Measurements from ENCODE around the gene SNRPA. TPM values are rescaled to one million over a fixed set of nuclear protein-coding genes. Genes with fewer than 3 reads are reported as not detected.

The SNRPA gene
- polyA plus RNA-seq, 1 of the 3 experiments (the other 2 are of a cell fraction) = 121 TPM

DNA sequence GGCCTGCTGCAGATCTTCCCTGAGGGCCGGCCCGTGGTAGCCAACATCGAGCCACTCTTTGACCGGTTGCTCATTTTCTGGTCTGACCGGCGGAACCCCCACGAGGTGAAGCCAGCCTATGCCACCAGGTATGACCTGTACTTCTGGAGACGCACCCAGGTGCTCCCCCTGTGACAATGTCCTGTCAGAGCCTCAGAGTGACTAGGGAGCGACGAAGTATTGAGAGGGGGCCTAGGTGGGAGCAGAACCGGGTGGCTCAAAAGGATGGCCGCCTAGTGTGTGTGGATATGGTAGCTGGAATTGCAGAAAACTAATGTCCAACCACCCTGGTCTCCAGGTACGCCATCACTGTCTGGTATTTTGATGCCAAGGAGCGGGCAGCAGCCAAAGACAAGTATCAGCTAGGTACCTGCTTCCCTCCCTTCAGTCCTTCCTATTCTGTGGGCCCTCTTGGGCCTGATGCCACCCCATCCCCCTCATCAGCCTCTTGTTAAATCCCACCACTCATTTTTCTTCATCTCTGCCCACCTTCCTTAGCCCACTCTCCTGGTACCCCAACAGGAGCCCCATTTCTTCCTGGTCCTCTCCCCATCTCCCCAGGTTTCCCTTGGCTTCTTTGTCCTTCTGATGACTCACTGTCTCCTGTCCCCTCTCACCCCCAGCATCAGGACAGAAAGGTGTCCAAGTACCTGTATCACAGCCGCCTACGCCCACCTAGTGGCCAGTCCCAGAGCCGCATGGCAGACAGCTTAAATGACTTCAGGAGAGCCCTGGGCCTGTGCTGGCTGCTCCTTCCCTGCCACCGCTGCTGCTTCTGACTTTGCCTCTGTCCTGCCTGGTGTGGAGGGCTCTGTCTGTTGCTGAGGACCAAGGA, 56.4 kb downstream of the SNRPA start:
- CTCF ChIA-PET = interaction anchor here (0.6 to 5.4 kb wide), 19 partner anchors 9 to 179 kb away, joined by 3 to 54 read pairs (median 4); partner anchors contain the start of genes ACTMAP, EGLN2, MIA and RAB4B
- 86% methylated on average over 13 of the region's 18 CpGs for WGBS (ENCODE audit: low lambda C conversion rate)
- TF ChIP-seq, protein P1, sequence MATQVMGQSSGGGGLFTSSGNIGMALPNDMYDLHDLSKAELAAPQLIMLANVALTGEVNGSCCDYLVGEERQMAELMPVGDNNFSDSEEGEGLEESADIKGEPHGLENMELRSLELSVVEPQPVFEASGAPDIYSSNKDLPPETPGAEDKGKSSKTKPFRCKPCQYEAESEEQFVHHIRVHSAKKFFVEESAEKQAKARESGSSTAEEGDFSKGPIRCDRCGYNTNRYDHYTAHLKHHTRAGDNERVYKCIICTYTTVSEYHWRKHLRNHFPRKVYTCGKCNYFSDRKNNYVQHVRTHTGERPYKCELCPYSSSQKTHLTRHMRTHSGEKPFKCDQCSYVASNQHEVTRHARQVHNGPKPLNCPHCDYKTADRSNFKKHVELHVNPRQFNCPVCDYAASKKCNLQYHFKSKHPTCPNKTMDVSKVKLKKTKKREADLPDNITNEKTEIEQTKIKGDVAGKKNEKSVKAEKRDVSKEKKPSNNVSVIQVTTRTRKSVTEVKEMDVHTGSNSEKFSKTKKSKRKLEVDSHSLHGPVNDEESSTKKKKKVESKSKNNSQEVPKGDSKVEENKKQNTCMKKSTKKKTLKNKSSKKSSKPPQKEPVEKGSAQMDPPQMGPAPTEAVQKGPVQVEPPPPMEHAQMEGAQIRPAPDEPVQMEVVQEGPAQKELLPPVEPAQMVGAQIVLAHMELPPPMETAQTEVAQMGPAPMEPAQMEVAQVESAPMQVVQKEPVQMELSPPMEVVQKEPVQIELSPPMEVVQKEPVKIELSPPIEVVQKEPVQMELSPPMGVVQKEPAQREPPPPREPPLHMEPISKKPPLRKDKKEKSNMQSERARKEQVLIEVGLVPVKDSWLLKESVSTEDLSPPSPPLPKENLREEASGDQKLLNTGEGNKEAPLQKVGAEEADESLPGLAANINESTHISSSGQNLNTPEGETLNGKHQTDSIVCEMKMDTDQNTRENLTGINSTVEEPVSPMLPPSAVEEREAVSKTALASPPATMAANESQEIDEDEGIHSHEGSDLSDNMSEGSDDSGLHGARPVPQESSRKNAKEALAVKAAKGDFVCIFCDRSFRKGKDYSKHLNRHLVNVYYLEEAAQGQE (IDR thresholded peaks at IDR 0.05; ENCODE audit: low read depth, low read length) = no peak
- no peak for TF ChIP-seq TEAD4 (IDR thresholded peaks at IDR 0.05; ENCODE audit: borderline replicate concordance, insufficient read depth)
- TF ChIP-seq, protein P2, sequence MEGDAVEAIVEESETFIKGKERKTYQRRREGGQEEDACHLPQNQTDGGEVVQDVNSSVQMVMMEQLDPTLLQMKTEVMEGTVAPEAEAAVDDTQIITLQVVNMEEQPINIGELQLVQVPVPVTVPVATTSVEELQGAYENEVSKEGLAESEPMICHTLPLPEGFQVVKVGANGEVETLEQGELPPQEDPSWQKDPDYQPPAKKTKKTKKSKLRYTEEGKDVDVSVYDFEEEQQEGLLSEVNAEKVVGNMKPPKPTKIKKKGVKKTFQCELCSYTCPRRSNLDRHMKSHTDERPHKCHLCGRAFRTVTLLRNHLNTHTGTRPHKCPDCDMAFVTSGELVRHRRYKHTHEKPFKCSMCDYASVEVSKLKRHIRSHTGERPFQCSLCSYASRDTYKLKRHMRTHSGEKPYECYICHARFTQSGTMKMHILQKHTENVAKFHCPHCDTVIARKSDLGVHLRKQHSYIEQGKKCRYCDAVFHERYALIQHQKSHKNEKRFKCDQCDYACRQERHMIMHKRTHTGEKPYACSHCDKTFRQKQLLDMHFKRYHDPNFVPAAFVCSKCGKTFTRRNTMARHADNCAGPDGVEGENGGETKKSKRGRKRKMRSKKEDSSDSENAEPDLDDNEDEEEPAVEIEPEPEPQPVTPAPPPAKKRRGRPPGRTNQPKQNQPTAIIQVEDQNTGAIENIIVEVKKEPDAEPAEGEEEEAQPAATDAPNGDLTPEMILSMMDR (IDR thresholded peaks at IDR 0.05) = peak; percentile 41
- DNase-seq = no peak
- Histone ChIP-seq H3K36me3 (replicated peaks in 1 of 2; ENCODE audit: control insufficient read depth in 1 of 2, insufficient read depth in 2 of 2, low read length in 1 of 2) (peaks cover 27 to 45% of the 10 kb centered on the region in 2 experiments), H3K9me2 (no peaks in the 10 kb centered on the region), H3K27ac (ENCODE audit: low read depth in 2 of 2, low read length in 1 of 2) (peak overlapping the region; percentile 53 to 78; a peak in 2 of 4 replicates), H3F3A (replicated peaks; ENCODE audit: insufficient read depth) (peaks cover 18% of the 10 kb centered on the region), H2AFZ (ENCODE audit: low read depth) (no peak overlapping the region), H3K79me2 (ENCODE audit: insufficient read depth) (peaks cover 72% of the 10 kb centered on the region), H3K9ac (no peak overlapping the region), H3K27me3 (ENCODE audit: insufficient read depth) (no peaks in the 10 kb centered on the region), H3K4me3 (ENCODE audit: low read depth in 2 of 2, low read length in 1 of 2) (peak overlapping the region in 1 of 2 experiments; percentile 45; a peak in 1 of 4 replicates), H3K4me1 (ENCODE audit: control insufficient read depth in 1 of 2, insufficient read depth in 2 of 2, low read depth in 1 of 2, low read length in 1 of 2) (peaks cover 21 to 55% of the 10 kb centered on the region in 2 experiments; a peak in 3 of 4 replicates), H3K9me3 (no peaks in the 10 kb centered on the region), H4K20me1 (ENCODE audit: insufficient read depth) (peaks cover 74% of the 10 kb centered on the region), H3K4me2 (peak overlapping the region; percentile 75; the same call in 1 of the 2 replicates)
- POLR2A ChIA-PET = interaction anchor here (0.7 to 1.4 kb wide), 3 partner anchors 9 to 91 kb away, joined by 3 to 6 read pairs (median 4); partner anchors contain the start of genes COQ8B and EGLN2

DNA sequence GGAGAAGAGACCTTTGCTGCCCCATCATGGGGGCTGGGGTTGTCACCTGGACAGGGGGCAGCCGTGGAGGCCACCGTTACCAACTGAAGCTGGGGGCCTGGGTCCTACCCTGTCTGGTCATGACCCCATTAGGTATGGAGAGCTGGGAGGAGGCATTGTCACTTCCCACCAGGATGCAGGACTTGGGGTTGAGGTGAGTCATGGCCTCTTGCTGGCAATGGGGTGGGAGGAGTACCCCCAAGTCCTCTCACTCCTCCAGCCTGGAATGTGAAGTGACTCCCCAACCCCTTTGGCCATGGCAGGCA, 57.0 kb downstream of the SNRPA start:
- Histone ChIP-seq H3F3A (replicated peaks; ENCODE audit: insufficient read depth) (peaks cover 22% of the 10 kb centered on the region), H3K79me2 (ENCODE audit: insufficient read depth) (peaks cover 66% of the 10 kb centered on the region), H3K9ac (no peak overlapping the region), H3K9me2 (no peaks in the 10 kb centered on the region), H3K9me3 (no peaks in the 10 kb centered on the region), H3K4me2 (no peak overlapping the region), H2AFZ (ENCODE audit: low read depth) (no peak overlapping the region), H3K4me3 (ENCODE audit: low read depth in 2 of 2, low read length in 1 of 2) (no peak overlapping the region), H3K27ac (ENCODE audit: low read depth in 2 of 2, low read length in 1 of 2) (no peak overlapping the region; a peak in 1 of 4 replicates), H3K27me3 (ENCODE audit: insufficient read depth) (no peaks in the 10 kb centered on the region), H3K36me3 (replicated peaks in 1 of 2; ENCODE audit: control insufficient read depth in 1 of 2, insufficient read depth in 2 of 2, low read length in 1 of 2) (peaks cover 24 to 41% of the 10 kb centered on the region in 2 experiments), H4K20me1 (ENCODE audit: insufficient read depth) (peaks cover 68% of the 10 kb centered on the region), H3K4me1 (ENCODE audit: control insufficient read depth in 1 of 2, insufficient read depth in 2 of 2, low read depth in 1 of 2, low read length in 1 of 2) (peaks cover 18 to 50% of the 10 kb centered on the region in 2 experiments; a peak in 3 of 4 replicates)
- ChIA-PET CTCF (interaction anchor here (1.5 to 5.4 kb wide), 4 partner anchors 11 to 146 kb away, joined by 3 to 54 read pairs (median 31); partner anchors contain the start of genes ACTMAP and SNRPA), POLR2A (no interaction called here)
- WGBS (ENCODE audit: low lambda C conversion rate) = 89% methylated on average over 2 of the region's 2 CpGs
- DNase-seq = no peak
- TF ChIP-seq YY1 (IDR thresholded peaks at IDR 0.05; ENCODE audit: low read depth) (no peak), FOSL2 (IDR thresholded peaks at IDR 0.05; ENCODE audit: borderline replicate concordance, low read depth) (no peak), MEF2A (IDR thresholded peaks at IDR 0.05; ENCODE audit: borderline replicate concordance, low read depth) (no peak), FOXM1 (IDR thresholded peaks at IDR 0.05; ENCODE audit: low read depth) (no peak), RCOR1 (IDR thresholded peaks at IDR 0.05; ENCODE audit: low read length) (no peak), SIN3A (IDR thresholded peaks at IDR 0.05; ENCODE audit: borderline replicate concordance, low read depth, low read length) (no peak), RFX5 (IDR thresholded peaks at IDR 0.05; ENCODE audit: low read length) (no peak), TCF12 (IDR thresholded peaks at IDR 0.05) (no peak), RXRA (IDR thresholded peaks at IDR 0.05; ENCODE audit: borderline replicate concordance, low read depth) (no peak), ELF1 (IDR thresholded peaks at IDR 0.05) (no peak), TAF1 (IDR thresholded peaks at IDR 0.05; ENCODE audit: borderline replicate concordance, low read depth, low read length) (no peak), TEAD4 (IDR thresholded peaks at IDR 0.05; ENCODE audit: borderline replicate concordance, insufficient read depth) (no peak), JUND (IDR thresholded peaks at IDR 0.05) (no peak)
- TF ChIP-seq, protein P3, sequence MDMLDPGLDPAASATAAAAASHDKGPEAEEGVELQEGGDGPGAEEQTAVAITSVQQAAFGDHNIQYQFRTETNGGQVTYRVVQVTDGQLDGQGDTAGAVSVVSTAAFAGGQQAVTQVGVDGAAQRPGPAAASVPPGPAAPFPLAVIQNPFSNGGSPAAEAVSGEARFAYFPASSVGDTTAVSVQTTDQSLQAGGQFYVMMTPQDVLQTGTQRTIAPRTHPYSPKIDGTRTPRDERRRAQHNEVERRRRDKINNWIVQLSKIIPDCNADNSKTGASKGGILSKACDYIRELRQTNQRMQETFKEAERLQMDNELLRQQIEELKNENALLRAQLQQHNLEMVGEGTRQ (IDR thresholded peaks at IDR 0.05; ENCODE audit: borderline replicate concordance, low read depth, low read length) = no peak
- TF ChIP-seq, protein P4, sequence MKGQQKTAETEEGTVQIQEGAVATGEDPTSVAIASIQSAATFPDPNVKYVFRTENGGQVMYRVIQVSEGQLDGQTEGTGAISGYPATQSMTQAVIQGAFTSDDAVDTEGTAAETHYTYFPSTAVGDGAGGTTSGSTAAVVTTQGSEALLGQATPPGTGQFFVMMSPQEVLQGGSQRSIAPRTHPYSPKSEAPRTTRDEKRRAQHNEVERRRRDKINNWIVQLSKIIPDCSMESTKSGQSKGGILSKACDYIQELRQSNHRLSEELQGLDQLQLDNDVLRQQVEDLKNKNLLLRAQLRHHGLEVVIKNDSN (IDR thresholded peaks at IDR 0.05; ENCODE audit: borderline replicate concordance, low read depth) = no peak
- TF ChIP-seq, protein P5, sequence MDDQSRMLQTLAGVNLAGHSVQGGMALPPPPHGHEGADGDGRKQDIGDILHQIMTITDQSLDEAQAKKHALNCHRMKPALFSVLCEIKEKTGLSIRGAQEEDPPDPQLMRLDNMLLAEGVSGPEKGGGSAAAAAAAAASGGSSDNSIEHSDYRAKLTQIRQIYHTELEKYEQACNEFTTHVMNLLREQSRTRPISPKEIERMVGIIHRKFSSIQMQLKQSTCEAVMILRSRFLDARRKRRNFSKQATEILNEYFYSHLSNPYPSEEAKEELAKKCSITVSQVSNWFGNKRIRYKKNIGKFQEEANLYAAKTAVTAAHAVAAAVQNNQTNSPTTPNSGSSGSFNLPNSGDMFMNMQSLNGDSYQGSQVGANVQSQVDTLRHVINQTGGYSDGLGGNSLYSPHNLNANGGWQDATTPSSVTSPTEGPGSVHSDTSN (IDR thresholded peaks at IDR 0.05) = no peak
